Limb (tissue), 2 donors: ENCODE data around the gene OR51L1.
"Not testable (repeated sequence)": the region's sequence is repeated elsewhere in the genome, so short reads cannot be mapped to it uniquely, and the experiment has no call there.

ENCODE experiments used
- DNase-seq, 2 donors: peaks; one replicate each; pipeline ENCODE4 v3.0.0-alpha.2; 2016; ENCODE audit errors: extremely low spot score in 2 of 2

Gene OR51L1

GRCh38 chr11:4994551-4994950 lies at the start of gene OR51L1:
TSS of gene OR51L1 (plus strand) at chr11:4994851. CDS start at chr11:4998983, 4,132 bp downstream.
- DNase-seq: no peak

GRCh38 chr11:4947505-4947904 lies 47.1 kb upstream of the OR51L1 start, which contains the start of gene OR51A4:
TSS of gene OR51A4 (minus strand) at chr11:4947605. CDS start at chr11:4947100, 505 bp downstream.
- no peak for DNase-seq

GRCh38 chr11:4955613-4956012 lies 39.0 kb upstream of the OR51L1 start, which contains the start of gene OR51A2:
TSS of gene OR51A2 (minus strand) at chr11:4955713. CDS start at chr11:4955713, 0 bp downstream.
- not testable (repeated sequence) for DNase-seq

- DNase-seq: no peak
Observed at GRCh38 chr11:4957396-4957795, 37.3 kb upstream of the OR51L1 start.

GRCh38 chr11:4960877-4961276 lies 33.8 kb upstream of the OR51L1 start:
- no peak for DNase-seq

GRCh38 chr11:4962816-4963215 lies 31.8 kb upstream of the OR51L1 start:
- peak in 1 of 2 donors; percentile 17 for DNase-seq

GRCh38 chr11:4975436-4975835 lies 19.2 kb upstream of the OR51L1 start:
- DNase-seq: no peak

- peak in 1 of 2 donors; percentile 51 for DNase-seq
Observed at GRCh38 chr11:4979036-4979435, 15.6 kb upstream of the OR51L1 start.

- no peak for DNase-seq
Observed at GRCh38 chr11:4982678-4983077, 12.0 kb upstream of the OR51L1 start.

- DNase-seq: no peak
Observed at GRCh38 chr11:4983841-4984240, 10.8 kb upstream of the OR51L1 start.

- no peak for DNase-seq
Observed at GRCh38 chr11:4991060-4991459, 3.6 kb upstream of the OR51L1 start.

GRCh38 chr11:5004424-5005274 lies 10.0 kb downstream of the OR51L1 start:
- peak; percentile 57 to 69 for DNase-seq

- no peak for DNase-seq
Observed at GRCh38 chr11:5007561-5007960, 12.9 kb downstream of the OR51L1 start.

GRCh38 chr11:5011254-5011653 lies 16.6 kb downstream of the OR51L1 start:
- no peak for DNase-seq

GRCh38 chr11:5013012-5013411 lies 18.4 kb downstream of the OR51L1 start:
- DNase-seq: no peak

- no peak for DNase-seq
Observed at GRCh38 chr11:5021996-5022395, 27.3 kb downstream of the OR51L1 start.

GRCh38 chr11:5036669-5037068 lies 42.0 kb downstream of the OR51L1 start:
- no peak for DNase-seq

- DNase-seq: no peak
Observed at GRCh38 chr11:5037926-5038325, 43.3 kb downstream of the OR51L1 start.

GRCh38 chr11:5038341-5038740 lies 43.7 kb downstream of the OR51L1 start:
- DNase-seq: no peak

GRCh38 chr11:5040876-5041275 lies 46.2 kb downstream of the OR51L1 start:
- no peak for DNase-seq

- no peak for DNase-seq
Observed at GRCh38 chr11:5042091-5042490, 47.4 kb downstream of the OR51L1 start.

- DNase-seq: no peak
Observed at GRCh38 chr11:5043380-5043779, 48.7 kb downstream of the OR51L1 start.

GRCh38 chr11:5046226-5046625 lies 51.6 kb downstream of the OR51L1 start, which contains the start of gene OR52J3:
TSS of gene OR52J3 (plus strand) at chr11:5046526. CDS start at chr11:5046526, 0 bp downstream.
- DNase-seq: no peak
